Stomach smooth muscle (tissue), 2 donors: ENCODE data around the gene MROH7.

Experiments
- H3K27ac ChIP-seq: one replicate; pipeline ENCODE4 v1.7.0; 2013; ENCODE audit warnings: mild to moderate bottlenecking, low read length, inconsistent platforms
- H3K27me3 ChIP-seq, 2 donors: one replicate each; pipeline ENCODE4 v1.7.0; 2013; ENCODE audit warnings: low read length in 2 of 2; ENCODE audit not compliant: insufficient read depth in 2 of 2, control insufficient read depth in 1 of 2
- H3K36me3 ChIP-seq, 2 donors: one replicate each; pipeline ENCODE4 v1.7.0; 2013; ENCODE audit warnings: low read length in 2 of 2; ENCODE audit not compliant: control insufficient read depth in 2 of 2, insufficient read depth in 2 of 2
- H3K4me1 ChIP-seq: one replicate; pipeline ENCODE4 v1.7.0; 2013; ENCODE audit warnings: low read length; ENCODE audit not compliant: control insufficient read depth, insufficient read depth
- H3K4me3 ChIP-seq, 2 donors: one replicate each; pipeline ENCODE4 v1.7.0; 2013; ENCODE audit warnings: low read length in 2 of 2
- H3K9ac ChIP-seq, 2 donors: one replicate each; pipeline ENCODE4 v1.7.0; 2013; ENCODE audit warnings: low read length in 2 of 2, mild to moderate bottlenecking in 1 of 2
- H3K9me3 ChIP-seq, 2 donors: one replicate each; pipeline ENCODE4 v1.7.0; 2013; ENCODE audit warnings: low read length in 2 of 2; ENCODE audit not compliant: control insufficient read depth in 2 of 2
- donor health status: healthy.
- donor health status: Pancreatic carcinoma.

Gene MROH7

DNA sequence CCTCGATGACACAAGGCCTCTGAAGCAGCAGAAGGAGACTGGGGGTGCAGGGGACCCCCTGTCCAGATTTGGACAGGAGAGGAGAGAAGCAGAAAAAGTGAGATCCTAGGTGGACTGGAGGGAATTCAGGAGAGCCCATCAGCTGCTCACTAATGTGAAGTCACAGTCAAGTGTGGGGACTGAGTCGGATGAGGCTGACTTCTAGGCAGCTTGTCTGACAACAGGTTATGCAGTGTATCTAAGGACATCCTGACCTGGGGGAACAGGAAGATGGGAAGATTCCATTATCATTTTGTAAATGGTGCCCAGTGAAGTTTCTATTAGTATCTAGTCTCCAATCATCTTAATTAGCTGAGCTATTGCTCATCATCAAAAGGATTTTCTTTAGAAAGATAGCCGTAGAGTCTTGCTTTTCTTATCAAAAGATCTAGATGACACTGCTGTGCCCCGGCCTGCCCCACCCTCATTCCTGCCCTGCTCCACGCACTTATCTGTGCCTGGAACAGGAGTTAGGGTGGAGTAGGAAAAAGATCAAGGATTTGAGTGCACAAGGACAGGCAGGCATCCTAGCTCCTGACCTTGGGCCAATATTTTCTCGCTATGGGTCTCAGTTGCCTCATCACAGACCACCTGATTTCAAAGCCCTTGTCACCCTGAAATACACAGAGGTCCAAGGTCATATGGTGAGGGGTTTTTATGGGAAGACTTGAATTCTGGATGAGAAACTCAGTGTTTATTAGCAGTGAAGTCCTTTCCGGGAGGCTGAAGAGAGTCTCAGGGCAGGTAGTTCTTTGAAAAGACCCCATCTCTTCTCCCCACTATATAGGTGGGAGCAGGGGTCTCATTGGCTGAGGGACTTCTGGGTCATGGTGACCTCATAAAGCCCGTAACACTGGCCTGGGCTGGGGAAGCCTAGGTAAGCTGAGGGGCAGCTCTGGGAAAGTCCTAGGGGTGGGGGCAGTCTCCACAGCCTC is at the start of gene MROH7:
Gene MROH7 (plus strand): TSS at position 924 of the 974 bp plus-strand sequence. CDS start 11,141 bp downstream, outside the sequence.
- Histone ChIP-seq H3K36me3 (peaks cover 0 to 2% of the 10 kb centered on the region in 2 donors), H3K4me3 (no peak within 1 kb of the TSS), H3K9ac (no peak within 1 kb of the TSS)

DNA sequence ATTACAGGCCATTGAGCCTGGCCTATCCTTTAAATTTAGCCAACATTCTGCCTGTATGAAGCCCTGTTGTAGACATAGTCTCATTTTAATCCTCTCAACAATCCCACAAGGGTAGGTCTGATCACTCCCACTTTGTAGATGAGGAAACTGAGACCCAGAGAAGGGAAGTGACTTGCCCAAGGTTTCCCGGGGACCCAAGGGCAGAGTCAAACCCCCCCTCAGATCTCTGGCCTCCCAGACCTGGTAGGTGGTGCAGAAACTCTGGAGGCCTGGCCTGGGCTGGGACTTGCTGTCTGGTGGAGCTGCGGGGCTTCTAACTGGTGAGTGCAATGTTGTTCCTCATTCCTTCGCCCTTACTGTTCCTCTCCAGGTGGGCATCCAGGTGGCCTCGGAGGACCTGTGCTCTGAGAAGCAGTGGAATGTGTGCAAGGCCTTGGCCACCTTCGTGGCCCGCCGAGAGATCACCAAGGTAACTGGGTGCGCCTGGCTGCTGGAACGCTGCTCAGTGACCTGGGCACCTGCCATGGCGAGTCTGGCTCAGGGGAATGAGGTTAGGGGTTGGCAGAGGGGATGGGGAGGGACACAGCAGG is 47.9 kb upstream of the MROH7 start:
- Histone ChIP-seq H3K4me3 (no peak overlapping the region), H3K36me3 (peaks cover 40 to 41% of the 10 kb centered on the region in 2 donors), H3K27ac (no peak overlapping the region), H3K4me1 (peaks cover 2% of the 10 kb centered on the region), H3K9me3 (no peaks in the 10 kb centered on the region), H3K27me3 (no peaks in the 10 kb centered on the region), H3K9ac (no peak overlapping the region)

More for the DNA sequence above, at the start of gene MROH7:
- Histone ChIP-seq H3K27ac (no peak within 1 kb of the TSS), H3K27me3 (no peaks in the 10 kb centered on the region), H3K4me1 (peaks cover 4% of the 10 kb centered on the region), H3K9me3 (peaks cover 5 to 12% of the 10 kb centered on the region in 2 donors)

DNA sequence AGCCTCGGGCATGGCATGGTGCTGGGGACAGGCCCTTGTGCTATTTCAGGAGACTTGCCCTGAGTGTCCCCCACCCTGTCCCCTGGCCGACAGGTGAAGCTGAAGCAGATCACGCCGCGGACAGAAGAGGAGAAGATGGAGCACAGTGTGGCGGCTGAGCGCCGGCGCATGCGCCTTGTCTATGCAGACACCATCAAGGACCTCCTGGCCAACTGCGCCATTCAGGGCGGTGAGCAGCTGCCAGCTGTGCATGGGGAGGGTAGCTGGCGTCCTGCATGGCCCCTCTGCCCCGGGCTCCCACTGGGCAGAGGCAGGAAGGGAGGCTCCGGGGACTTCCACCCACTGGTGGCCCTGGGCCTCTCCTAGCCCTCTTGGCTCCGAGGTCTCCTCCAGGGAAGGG is 47.1 kb upstream of the MROH7 start:
- Histone ChIP-seq H3K27me3 (no peaks in the 10 kb centered on the region), H3K36me3 (peaks cover 42 to 43% of the 10 kb centered on the region in 2 donors), H3K9me3 (no peaks in the 10 kb centered on the region), H3K27ac (no peak overlapping the region), H3K4me3 (no peak overlapping the region), H3K9ac (no peak overlapping the region), H3K4me1 (peaks cover 2% of the 10 kb centered on the region)

DNA sequence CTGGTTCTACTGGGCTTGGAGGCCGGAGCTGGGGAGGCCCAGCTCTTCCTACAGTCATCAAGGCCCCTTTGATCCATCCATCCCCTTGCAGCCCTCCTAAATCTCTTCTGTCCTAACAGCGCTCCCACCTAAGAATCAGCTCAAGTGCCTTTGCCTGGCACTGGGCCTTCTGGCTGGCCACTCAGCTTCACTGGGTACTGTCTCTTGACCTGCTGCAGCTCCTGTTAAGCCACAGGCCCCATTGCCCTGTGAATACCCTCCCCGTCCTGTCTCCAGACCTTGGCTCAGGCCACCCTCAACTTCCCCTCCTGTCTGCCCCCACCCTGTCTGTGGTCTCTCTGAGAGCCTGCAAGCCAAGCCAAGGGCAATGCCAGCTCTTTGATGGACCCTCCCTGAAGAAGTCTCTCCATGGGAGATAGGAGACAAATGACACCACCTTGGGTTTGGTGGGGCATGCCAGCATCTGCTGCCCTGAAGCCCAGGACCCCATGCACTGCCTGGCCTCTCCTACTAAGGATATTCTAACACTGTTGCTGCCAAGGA is 45.6 kb upstream of the MROH7 start:
- no peak overlapping the region for H3K9ac ChIP-seq
- no peaks in the 10 kb centered on the region for H3K9me3 ChIP-seq
- peaks cover 2% of the 10 kb centered on the region for H3K4me1 ChIP-seq
- H3K4me3 ChIP-seq, result no peak overlapping the region
- H3K27ac ChIP-seq, result no peak overlapping the region
- no peaks in the 10 kb centered on the region for H3K27me3 ChIP-seq
- peaks cover 47 to 51% of the 10 kb centered on the region in 2 donors for H3K36me3 ChIP-seq

DNA sequence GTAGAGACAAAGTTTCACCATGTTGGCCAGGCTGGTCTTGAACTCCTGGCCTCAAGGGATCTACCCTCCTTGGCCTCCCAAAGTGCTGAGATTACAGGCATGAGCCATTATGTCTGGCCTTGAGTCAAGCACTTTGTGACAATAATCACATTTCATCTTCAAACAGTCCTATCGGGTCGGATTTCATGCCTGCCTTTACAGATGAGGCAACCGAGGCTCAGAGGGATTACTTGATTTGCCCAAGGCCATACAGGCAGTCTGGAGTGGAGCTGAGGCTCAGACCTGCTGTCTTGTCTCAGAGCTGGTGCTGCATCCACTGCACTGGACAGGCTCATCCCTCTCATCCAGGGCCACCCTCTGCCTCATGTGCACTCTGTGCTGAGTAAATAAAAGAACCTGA is 44.8 kb upstream of the MROH7 start:
- no peak overlapping the region for H3K27ac ChIP-seq
- H3K9ac ChIP-seq, result no peak overlapping the region

DNA sequence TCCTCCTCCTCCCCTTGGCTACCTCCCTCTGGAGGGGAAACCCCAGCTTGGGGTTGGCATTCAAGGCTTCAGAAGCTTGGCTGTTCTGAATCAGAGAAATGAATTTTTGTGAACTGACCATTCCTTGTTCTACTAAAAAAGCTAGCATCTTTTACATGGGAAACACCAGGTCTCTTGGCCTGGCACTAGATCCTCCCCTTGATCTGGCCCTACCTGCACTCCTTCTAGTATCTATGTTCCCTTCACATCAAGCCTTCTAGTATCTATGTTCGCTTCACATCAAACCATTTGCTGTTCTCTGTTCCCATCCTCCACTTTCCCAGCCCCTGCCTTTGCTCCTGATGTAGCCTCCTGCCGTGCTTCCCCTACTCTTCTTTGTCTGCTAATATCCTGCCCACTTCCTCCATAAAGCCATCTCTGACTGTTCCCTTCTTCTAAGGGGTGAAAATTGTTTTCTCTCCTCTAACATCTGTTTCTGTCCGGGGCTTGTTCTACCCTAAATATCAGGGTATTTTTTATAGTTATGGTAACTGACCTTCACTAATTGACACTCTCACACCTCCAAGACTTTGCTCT is 44.0 kb upstream of the MROH7 start:
- Histone ChIP-seq H3K4me3 (no peak overlapping the region), H3K27ac (no peak overlapping the region), H3K4me1 (no peaks in the 10 kb centered on the region), H3K36me3 (peaks cover 45 to 56% of the 10 kb centered on the region in 2 donors), H3K9ac (no peak overlapping the region), H3K9me3 (no peaks in the 10 kb centered on the region), H3K27me3 (no peaks in the 10 kb centered on the region)

More for the DNA sequence above, 44.8 kb upstream of the MROH7 start:
- Histone ChIP-seq H3K4me1 (no peaks in the 10 kb centered on the region), H3K9me3 (no peaks in the 10 kb centered on the region), H3K27me3 (no peaks in the 10 kb centered on the region), H3K36me3 (peaks cover 49 to 55% of the 10 kb centered on the region in 2 donors), H3K4me3 (no peak overlapping the region)

DNA sequence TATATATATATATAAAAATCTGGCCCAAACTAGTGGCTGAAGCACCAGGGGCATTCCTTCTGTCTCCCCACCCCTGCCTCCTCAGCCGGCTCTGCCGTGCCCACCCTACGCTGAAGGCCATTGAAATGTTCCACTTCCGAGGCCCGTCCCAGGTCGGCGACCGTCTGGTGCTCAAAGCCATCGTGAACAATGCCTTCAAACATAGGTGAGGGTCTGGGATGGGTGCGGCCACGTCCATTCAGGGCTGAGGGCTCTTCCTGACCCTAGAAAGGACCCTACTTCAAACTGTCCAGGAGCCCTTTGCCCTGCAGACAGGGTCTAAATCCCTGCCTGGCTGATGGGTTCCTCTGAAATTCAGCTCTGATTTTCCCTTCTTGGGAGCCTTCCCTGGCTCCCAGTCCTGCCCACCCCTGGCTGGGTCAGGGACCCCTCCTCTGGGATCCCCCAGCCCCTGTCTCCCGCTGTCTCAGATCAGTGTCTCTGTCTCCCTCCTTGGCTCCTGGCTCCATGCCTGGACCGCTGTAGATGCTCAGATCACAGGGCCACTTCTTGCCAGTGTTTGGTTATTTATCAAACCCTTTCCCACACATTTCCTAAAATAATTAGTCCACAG is 42.3 kb upstream of the MROH7 start:
- Histone ChIP-seq H3K27me3 (no peaks in the 10 kb centered on the region), H3K9me3 (no peaks in the 10 kb centered on the region), H3K4me3 (no peak overlapping the region), H3K27ac (no peak overlapping the region), H3K4me1 (no peaks in the 10 kb centered on the region), H3K36me3 (peaks cover 51 to 55% of the 10 kb centered on the region in 2 donors), H3K9ac (no peak overlapping the region)

DNA sequence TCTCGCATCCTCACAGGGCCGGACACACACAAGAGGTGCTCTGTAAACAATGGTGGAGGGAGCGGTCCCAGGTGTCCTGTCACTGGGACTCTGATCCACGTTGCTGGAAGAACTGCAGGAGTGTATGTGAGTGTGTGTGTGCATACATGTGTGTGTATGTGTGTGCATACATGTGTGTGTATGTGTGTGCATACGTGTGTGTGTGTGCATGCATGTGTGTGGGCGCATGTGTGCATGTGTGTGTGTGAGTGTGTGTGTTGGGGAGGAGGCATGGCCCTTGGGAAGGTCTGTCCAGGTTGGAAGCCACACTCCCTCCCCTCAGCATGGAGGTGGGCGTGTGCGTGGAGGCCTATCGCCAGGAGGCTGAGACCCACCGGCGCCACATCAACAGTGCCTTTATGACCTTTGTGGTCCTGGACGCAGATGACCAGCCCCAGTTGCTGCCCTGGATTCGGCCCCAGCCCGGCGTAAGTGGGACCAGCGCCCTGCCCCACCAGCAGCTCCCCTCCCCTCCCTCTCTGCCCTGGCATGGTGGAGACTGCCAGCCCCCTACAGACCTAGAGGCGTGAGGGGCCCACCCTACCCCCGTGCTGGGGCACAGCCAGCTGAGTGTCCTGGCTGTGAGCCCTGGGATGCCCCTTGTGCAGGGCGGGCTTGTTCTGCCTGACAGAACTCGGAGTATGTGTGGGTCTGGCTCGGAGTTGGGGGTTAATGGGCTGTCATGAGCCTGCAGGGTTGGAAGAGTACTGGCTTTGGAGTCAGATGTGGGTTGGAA is 40.5 kb upstream of the MROH7 start:
- H3K4me3 ChIP-seq, result no peak overlapping the region
- no peak overlapping the region for H3K9ac ChIP-seq
- H3K9me3 ChIP-seq, result no peaks in the 10 kb centered on the region
- H3K4me1 ChIP-seq, result no peaks in the 10 kb centered on the region
- no peaks in the 10 kb centered on the region for H3K27me3 ChIP-seq
- H3K36me3 ChIP-seq, result peaks cover 49 to 56% of the 10 kb centered on the region in 2 donors
- no peak overlapping the region for H3K27ac ChIP-seq

DNA sequence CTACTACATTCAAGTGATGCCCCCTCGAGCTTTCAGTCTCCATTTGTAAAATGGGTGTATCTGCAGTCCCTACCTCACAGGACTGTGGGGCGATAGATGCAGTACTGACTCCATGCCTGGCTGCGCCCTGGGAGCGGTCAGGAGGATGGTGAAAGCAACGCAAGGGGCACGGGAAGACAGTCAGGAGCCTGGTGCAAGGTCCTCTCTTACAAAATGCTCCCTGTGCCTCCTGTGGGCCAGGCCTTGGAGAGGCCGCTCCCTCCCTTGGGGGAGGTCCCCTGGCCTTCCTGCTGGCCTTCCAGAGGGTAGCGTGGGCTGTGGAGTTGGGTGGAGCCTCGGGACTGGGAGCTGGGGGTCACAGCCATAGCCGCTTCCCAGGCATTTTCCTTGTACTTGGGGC is 39.9 kb upstream of the MROH7 start:
- no peaks in the 10 kb centered on the region for H3K9me3 ChIP-seq
- H3K4me1 ChIP-seq, result no peaks in the 10 kb centered on the region
- no peaks in the 10 kb centered on the region for H3K27me3 ChIP-seq
- no peak overlapping the region for H3K4me3 ChIP-seq
- H3K27ac ChIP-seq, result no peak overlapping the region
- no peak overlapping the region for H3K9ac ChIP-seq
- H3K36me3 ChIP-seq, result peaks cover 53 to 56% of the 10 kb centered on the region in 2 donors

DNA sequence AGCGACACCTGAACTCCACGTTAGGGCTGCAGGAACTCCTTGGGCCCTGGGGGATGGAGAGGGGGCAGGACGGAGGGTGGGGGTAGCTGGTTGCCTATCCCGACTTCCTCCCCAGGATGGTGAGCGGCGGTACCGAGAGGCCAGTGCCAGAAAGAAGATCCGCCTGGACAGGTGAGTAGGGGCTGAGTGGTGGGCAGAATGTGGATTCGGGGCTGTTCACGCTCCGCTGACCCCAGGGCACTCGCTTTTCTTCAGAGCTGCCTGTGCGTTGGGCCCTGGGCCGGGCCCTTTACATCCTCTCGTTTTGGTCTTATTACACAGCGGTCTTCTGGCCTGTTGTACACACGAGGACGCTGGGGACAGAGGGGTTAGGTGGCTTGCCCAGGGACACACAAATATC is 39.0 kb upstream of the MROH7 start:
- Histone ChIP-seq H3K9me3 (no peaks in the 10 kb centered on the region), H3K36me3 (peaks cover 54 to 55% of the 10 kb centered on the region in 2 donors), H3K27ac (no peak overlapping the region), H3K27me3 (no peaks in the 10 kb centered on the region), H3K9ac (no peak overlapping the region), H3K4me1 (no peaks in the 10 kb centered on the region), H3K4me3 (no peak overlapping the region)
